C4-2B (cell line): ENCODE measurements around the gene NRXN3.

Experiments
- CTCF ChIP-seq: fragments of 450-650 bp; conservative IDR thresholded peaks from 2 replicates; pipeline ENCODE4 v1.5.1; 2017; ENCODE audit warnings: mild to moderate bottlenecking
- ZFX ChIP-seq: fragments of 450-650 bp; IDR thresholded peaks from 2 replicates; pipeline ENCODE4 v1.6.1; 2017

DNA sequence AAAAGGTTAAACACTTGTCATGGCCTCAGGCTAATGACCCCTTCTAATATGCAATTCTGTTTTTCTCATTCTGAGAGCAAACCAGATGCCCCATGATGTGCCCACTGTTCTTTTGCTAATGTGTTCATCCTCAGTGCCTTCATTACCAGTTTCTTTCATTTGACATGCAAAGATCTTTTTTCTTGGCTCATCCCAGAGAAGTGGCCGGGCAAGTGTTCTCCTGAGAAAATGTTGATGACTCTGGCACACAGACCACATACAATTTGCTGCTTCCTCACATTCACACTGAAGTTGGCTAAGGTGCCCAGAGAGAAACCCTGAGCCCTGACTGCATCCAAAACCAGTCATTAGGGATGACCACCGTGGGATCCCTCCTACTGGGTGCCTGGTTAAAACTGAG, 1207.8 kb downstream of the NRXN3 start:
- TF ChIP-seq CTCF (no peak), ZFX (no peak)
